Transverse colon (tissue), 4 donors: ENCODE results near the gene MRPL34. TPM values are rescaled to one million over a fixed set of nuclear protein-coding genes. Genes with fewer than 3 reads are reported as not detected.
A peak's percentile ranks its signal among the peaks of the same experiment; 100 is the strongest.

Experiments
- DNase-seq: peaks from one replicate; pipeline ENCODE4 v3.0.0-alpha.2; 2019
- H3K27ac ChIP-seq, 4 donors: fragments of 200-600 bp; sonication (generic); 2 replicates each; pipeline ENCODE4 v1.5.1; 2016 to 2018; ENCODE audit warnings: inconsistent platforms in 4 of 4
- H3K27me3 ChIP-seq: fragments of 200-600 bp; sonication (generic); 2 replicates; pipeline ENCODE4 v1.5.1; 2017; ENCODE audit warnings: inconsistent platforms
- H3K36me3 ChIP-seq, 4 donors: fragments of 200-600 bp; sonication (generic); 2 replicates each; pipeline ENCODE4 v1.5.1; 2017 to 2019; ENCODE audit warnings: inconsistent platforms in 4 of 4
- H3K4me1 ChIP-seq, 4 donors: fragments of 200-600 bp; sonication (generic); 2 replicates each; pipeline ENCODE4 v1.5.1; 2017 to 2020; ENCODE audit warnings: inconsistent platforms in 4 of 4
- H3K4me3 ChIP-seq, 4 donors: fragments of 200-600 bp; sonication (generic); 1 replicate in 1 of 4; 2 replicates in 3 of 4; pipeline versions ENCODE4 v1.5.1 to v1.6.1; 2017 to 2019; ENCODE audit warnings: inconsistent platforms in 4 of 4
- H3K9me3 ChIP-seq, 2 donors: fragments of 200-600 bp; sonication (generic); 2 replicates each; pipeline ENCODE4 v1.5.1; 2017 to 2019; ENCODE audit warnings: inconsistent platforms in 2 of 2
- EP300 ChIP-seq: sonication (generic); formaldehyde crosslinking; IDR thresholded peaks from one replicate; pipeline ENCODE4 v1.6.1; 2017; ENCODE audit warnings: antibody characterized with exemption, low read depth
- POLR2A ChIP-seq: fragments of 450-650 bp; IDR thresholded peaks from one replicate; pipeline ENCODE4 v1.6.1; 2016; ENCODE audit warnings: antibody characterized with exemption, mild to moderate bottlenecking, moderate library complexity
- POLR2AphosphoS5 ChIP-seq, 3 donors: sonication (generic); formaldehyde crosslinking; IDR thresholded peaks; one replicate each; pipeline ENCODE4 v1.6.1; 2016; ENCODE audit warnings: antibody characterized with exemption in 3 of 3
- whole genome bisulfite sequencing, 2 donors: methylation state at CpG; one replicate each; pipeline ENCODE4 v1.1.5; 2018; ENCODE audit warnings: low coverage in 1 of 2; 5-methylcytosine and 5-hydroxymethylcytosine counted together
- in situ Hi-C, 4 donors: fragments of 200-750 bp; cut with MboI; loops; one replicate each; pipeline versions ENCODE4 v1.15.0 to v1.15.1; 2017; ENCODE audit warnings: low sequenced_read_pairs in 3 of 4, low pct_ligation_motif_present in 1 of 4, low pct_unique_long_range_greater_than_20kb in 1 of 4
- intact Hi-C: fragments of 100-400 bp; cut with DNase I; formaldehyde crosslinking; loops from one replicate; pipeline ENCODE4 v1.15.1; 2023; ENCODE audit warnings: low total_unique reads
- total RNA-seq, 4 donors: library from RNA; depleted of rRNA; stranded (reverse); fragments of >200 nt; gene quantifications; one replicate each; pipeline ENCODE4 v1.1.0, GENCODE V29; 2016
- TF ChIP-seq, protein P1 (sequence below), 5 experiments: fragments of 200-600 bp in 3 of 5; fragments of 450-650 bp in 2 of 5; sonication (generic) in 3 of 5; IDR thresholded peaks; 1 replicate in 2 of 5; 2 replicates in 3 of 5; pipeline ENCODE4 v1.5.1; 2016 to 2017; ENCODE audit warnings: antibody characterized with exemption in 5 of 5, inconsistent platforms in 3 of 5, mild to moderate bottlenecking in 2 of 5, moderate library complexity in 1 of 5

MRPL34 gene
- total RNA-seq, 4 donors from 2014 or later = 243 to 390 (median 272) TPM

DNA sequence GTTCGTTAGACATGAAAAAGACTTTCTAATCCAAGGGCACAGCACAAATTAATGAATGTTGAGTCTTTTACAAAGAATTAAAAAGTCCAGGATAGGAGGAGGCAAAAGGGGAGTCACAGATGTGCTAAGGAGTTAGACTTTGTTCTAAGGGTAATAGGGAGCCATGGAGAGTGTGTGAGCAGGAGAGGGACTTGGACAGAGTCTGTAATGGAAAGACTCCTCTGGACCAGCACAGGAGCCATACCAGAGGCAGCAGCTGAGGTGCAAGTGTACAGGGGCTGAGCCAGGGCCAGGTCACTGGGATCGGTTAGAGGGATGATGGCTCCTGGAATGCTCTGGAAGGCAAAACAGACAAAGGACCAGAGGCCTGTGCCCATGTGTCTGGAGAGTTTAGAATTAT lies 42.2 kb downstream of the MRPL34 start:
- H3K9me3 ChIP-seq = no peaks in the 10 kb centered on the region
- H3K36me3 ChIP-seq = no peaks in the 10 kb centered on the region
- no peak for DNase-seq
- H3K27ac ChIP-seq = peak overlapping the region in 3 of 4 donors; percentile 35 to 40 (median 39)
- in situ Hi-C loops = loop anchor here in 2 of 4 donors (5.0 to 10.0 kb wide), 2 partner anchors 39 to 117 kb away; partner anchors contain the start of gene NXNL1 (in 1 of the 2)
- no peak for TF ChIP-seq EP300
- TF ChIP-seq, protein P1, sequence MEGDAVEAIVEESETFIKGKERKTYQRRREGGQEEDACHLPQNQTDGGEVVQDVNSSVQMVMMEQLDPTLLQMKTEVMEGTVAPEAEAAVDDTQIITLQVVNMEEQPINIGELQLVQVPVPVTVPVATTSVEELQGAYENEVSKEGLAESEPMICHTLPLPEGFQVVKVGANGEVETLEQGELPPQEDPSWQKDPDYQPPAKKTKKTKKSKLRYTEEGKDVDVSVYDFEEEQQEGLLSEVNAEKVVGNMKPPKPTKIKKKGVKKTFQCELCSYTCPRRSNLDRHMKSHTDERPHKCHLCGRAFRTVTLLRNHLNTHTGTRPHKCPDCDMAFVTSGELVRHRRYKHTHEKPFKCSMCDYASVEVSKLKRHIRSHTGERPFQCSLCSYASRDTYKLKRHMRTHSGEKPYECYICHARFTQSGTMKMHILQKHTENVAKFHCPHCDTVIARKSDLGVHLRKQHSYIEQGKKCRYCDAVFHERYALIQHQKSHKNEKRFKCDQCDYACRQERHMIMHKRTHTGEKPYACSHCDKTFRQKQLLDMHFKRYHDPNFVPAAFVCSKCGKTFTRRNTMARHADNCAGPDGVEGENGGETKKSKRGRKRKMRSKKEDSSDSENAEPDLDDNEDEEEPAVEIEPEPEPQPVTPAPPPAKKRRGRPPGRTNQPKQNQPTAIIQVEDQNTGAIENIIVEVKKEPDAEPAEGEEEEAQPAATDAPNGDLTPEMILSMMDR (IDR thresholded peaks at IDR 0.05) = no peak
- TF ChIP-seq POLR2AphosphoS5 (IDR thresholded peaks at IDR 0.05) = no peak
- WGBS, 2 donors = 71 to 100% methylated on average over 1 to 2 of the region's 2 CpGs
- no peak overlapping the region for H3K4me3 ChIP-seq
- H3K27me3 ChIP-seq = peaks cover 33% of the 10 kb centered on the region
- H3K4me1 ChIP-seq = peaks cover 0 to 24% (median 3%) of the 10 kb centered on the region in 4 donors
- intact Hi-C loops = loop anchor here (2.0 to 5.0 kb wide), 2 partner anchors 39 to 119 kb away; no protein-coding TSS in a partner anchor

- Histone ChIP-seq H3K4me3 (no peak overlapping the region), H3K36me3 (no peaks in the 10 kb centered on the region), H3K9me3 (no peaks in the 10 kb centered on the region), H3K27me3 (peaks cover 34% of the 10 kb centered on the region), H3K27ac (peak overlapping the region in 2 of 4 donors; percentile 19 to 40), H3K4me1 (peaks cover 0 to 24% (median 3%) of the 10 kb centered on the region in 4 donors)
- in situ Hi-C loops = loop anchor here in 2 of 4 donors (5.0 to 10.0 kb wide), 2 partner anchors 39 to 116 kb away; partner anchors contain the start of gene NXNL1 (in 1 of the 2)
- DNase-seq = no peak
- WGBS, 2 donors = 3% methylated on average over 12 of the region's 12 CpGs; no CpG with 5 or more reads in 1 of the 2 donors
- intact Hi-C loops = loop anchor here (5.0 kb wide), 1 partner anchor 119 kb away; no protein-coding TSS in a partner anchor
- TF ChIP-seq POLR2A = no peak
- TF ChIP-seq, protein P1 (IDR thresholded peaks at IDR 0.05) = no peak
- no peak for TF ChIP-seq POLR2AphosphoS5 (IDR thresholded peaks at IDR 0.05)
- TF ChIP-seq EP300 = no peak
Observed at GRCh38 chr19:17348700-17349099, 43.0 kb downstream of the MRPL34 start.

GRCh38 chr19:17351815-17352435 lies 46.3 kb downstream of the MRPL34 start:
- Histone ChIP-seq H3K36me3 (no peaks in the 10 kb centered on the region), H3K4me3 (no peak overlapping the region), H3K27me3 (peaks cover 34% of the 10 kb centered on the region), H3K27ac (no peak overlapping the region), H3K9me3 (no peaks in the 10 kb centered on the region), H3K4me1 (peaks cover 0 to 16% (median 0%) of the 10 kb centered on the region in 4 donors)
- DNase-seq = no peak
- TF ChIP-seq POLR2AphosphoS5 (IDR thresholded peaks at IDR 0.05) (no peak), POLR2A (no peak), EP300 (no peak)
- TF ChIP-seq, protein P1 (IDR thresholded peaks at IDR 0.05) = no peak
- intact Hi-C loops = no loop called here
- 90% methylated on average over 45 of the region's 45 CpGs; no CpG with 5 or more reads in 1 of the 2 donors for WGBS, 2 donors
- in situ Hi-C loops = no loop called here

DNA sequence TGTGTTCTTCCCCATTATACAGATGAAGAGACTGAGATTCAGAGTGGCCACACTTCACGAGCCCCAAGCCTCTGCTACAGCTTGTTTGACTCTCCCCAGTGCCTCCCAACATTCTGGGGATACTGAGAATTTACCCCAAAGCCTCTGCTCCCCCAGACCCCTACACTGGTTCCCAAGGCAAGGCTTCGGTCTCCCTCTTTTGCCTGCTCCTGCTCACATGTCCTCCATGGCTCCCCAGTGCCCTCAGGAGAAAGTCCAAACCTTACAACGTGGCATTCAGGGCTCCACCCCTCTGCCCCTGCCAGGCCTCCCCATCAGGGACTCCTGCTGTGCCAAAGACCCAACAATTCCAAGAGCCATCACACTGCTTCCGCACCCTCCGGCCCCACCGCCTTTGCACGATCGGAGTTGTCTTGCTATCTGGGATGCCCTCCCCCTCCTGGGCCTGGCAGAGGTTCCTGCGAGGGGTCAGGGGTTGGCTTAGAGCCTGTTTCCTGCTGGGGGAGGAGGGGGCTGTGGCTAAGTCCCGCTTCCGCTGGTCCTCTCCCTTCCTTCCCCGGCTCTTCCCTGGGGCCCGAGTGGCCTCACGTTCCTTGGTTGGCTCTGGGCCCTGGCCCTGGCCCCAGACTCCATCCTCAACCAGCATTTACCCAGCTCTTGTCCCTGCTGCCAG lies 47.1 kb downstream of the MRPL34 start:
- Histone ChIP-seq H3K27ac (no peak overlapping the region), H3K27me3 (peaks cover 34% of the 10 kb centered on the region), H3K4me1 (peaks cover 0 to 8% (median 0%) of the 10 kb centered on the region in 4 donors), H3K4me3 (no peak overlapping the region), H3K36me3 (no peaks in the 10 kb centered on the region), H3K9me3 (no peaks in the 10 kb centered on the region)
- intact Hi-C loops (no loop called here), in situ Hi-C loops (no loop called here)
- 52 to 100% methylated on average over 1 to 14 of the region's 14 CpGs for WGBS, 2 donors
- DNase-seq = no peak
- no peak for TF ChIP-seq EP300
- no peak for TF ChIP-seq POLR2A
- TF ChIP-seq POLR2AphosphoS5 (IDR thresholded peaks at IDR 0.05) = no peak
- TF ChIP-seq, protein P1 (IDR thresholded peaks at IDR 0.05) = no peak
